ENCODE results near the gene RPL7A. TPM values are rescaled to one million over a fixed set of nuclear protein-coding genes. Genes with fewer than 3 reads are reported as not detected.

RPL7A gene
- total RNA-seq, 2 donors from 2014 or later, result 889 to 895 TPM

DNA sequence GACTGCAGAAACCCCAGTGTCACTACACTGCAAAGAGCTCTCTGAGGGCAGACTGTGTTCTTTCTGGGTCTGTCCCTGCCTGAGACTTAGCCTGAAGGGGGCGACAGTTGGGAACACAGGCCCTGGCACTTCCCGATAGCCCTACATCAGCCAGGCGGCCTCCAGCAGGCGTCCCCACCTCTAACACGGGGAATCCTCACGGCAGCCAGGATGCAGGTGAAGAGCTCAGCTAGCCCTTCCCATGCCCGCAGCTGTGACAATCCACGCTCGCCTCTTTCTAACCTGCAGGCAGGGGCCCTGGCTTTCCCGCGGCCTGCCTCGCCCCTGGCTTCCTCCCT lies 6.0 kb upstream of the RPL7A start:
- Histone ChIP-seq H3K27me3 (replicated peaks; ENCODE audit: insufficient read depth) (no peaks in the 10 kb centered on the region), H3K4me1 (ENCODE audit: control insufficient read depth in 1 of 2, low read depth in 2 of 2) (peaks cover 9 to 13% of the 10 kb centered on the region in 2 donors), H3K36me3 (peaks cover 60% of the 10 kb centered on the region), H3K9me3 (no peaks in the 10 kb centered on the region), H3K4me3 (no peak overlapping the region), H3K27ac (no peak overlapping the region)
- no peak for DNase-seq (ENCODE audit: low spot score)
- no peak for ATAC-seq (ENCODE audit: insufficient number of reproducible peaks, low FRiP score, low read depth)
- TF ChIP-seq CTCF (IDR thresholded peaks at IDR 0.05), result no peak

DNA sequence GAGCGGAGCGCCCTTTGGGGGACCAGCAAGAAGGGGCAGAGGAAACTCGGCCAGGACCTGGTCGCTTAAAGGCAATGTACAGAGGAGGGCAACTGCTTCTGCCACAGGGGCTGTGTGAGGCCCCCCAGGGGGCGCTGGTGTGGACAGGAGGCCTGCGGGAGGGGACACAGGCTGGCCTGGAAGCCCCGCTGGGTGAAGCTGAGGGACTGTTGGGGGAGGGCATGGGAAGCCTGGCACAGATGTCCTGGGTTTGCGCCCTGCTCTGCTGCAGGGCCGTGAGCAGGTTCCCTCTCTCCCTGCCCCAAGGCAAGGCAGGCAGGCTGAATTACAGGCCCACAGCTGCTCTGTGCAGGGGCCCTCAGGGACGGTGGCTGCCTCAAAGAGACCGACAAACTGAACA lies 5.4 kb upstream of the RPL7A start:
- H3K4me1 ChIP-seq (ENCODE audit: control insufficient read depth in 1 of 2, low read depth in 2 of 2), result peaks cover 9 to 15% of the 10 kb centered on the region in 2 donors
- no peak for DNase-seq (ENCODE audit: low spot score)
- peaks cover 60% of the 10 kb centered on the region for H3K36me3 ChIP-seq
- H3K27ac ChIP-seq, result no peak overlapping the region
- no peak overlapping the region for H3K4me3 ChIP-seq
- H3K27me3 ChIP-seq (replicated peaks; ENCODE audit: insufficient read depth), result no peaks in the 10 kb centered on the region
- TF ChIP-seq CTCF (IDR thresholded peaks at IDR 0.05), result no peak
- no peak for ATAC-seq (ENCODE audit: insufficient number of reproducible peaks, low FRiP score, low read depth)
- H3K9me3 ChIP-seq, result no peaks in the 10 kb centered on the region

- H3K36me3 ChIP-seq, result peaks cover 62% of the 10 kb centered on the region
- no peaks in the 10 kb centered on the region for H3K9me3 ChIP-seq
- H3K27me3 ChIP-seq (replicated peaks; ENCODE audit: insufficient read depth), result no peaks in the 10 kb centered on the region
- no peak for TF ChIP-seq CTCF (IDR thresholded peaks at IDR 0.05)
- no peak for ATAC-seq (ENCODE audit: insufficient number of reproducible peaks, low FRiP score, low read depth)
- no peak overlapping the region for H3K4me3 ChIP-seq
- H3K4me1 ChIP-seq (ENCODE audit: control insufficient read depth in 1 of 2, low read depth in 2 of 2), result peaks cover 12 to 22% of the 10 kb centered on the region in 2 donors
- H3K27ac ChIP-seq, result no peak overlapping the region
- DNase-seq (ENCODE audit: low spot score), result no peak
These were observed 3.9 kb upstream of the RPL7A start for GRCh38 chr9:133344071-133344470.

DNA sequence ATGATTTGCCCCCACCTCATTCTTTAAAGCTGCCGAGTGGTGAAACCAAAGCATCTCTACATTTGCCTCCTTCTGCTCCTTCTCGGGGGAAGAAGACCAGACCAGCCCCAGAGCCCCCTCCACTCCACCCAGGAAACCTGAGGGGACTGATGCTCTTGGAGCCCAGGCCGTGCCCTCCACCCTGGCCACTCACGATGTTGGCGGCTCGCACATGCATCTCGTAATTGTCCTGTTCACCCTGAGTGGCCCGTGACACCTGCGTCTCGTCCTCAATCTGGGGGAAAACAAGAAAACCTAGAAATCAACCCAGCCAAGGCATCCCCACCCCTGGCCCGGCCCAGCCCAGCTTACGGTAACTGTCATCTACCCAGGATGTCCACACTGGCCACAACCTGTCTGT lies 3.0 kb upstream of the RPL7A start:
- Histone ChIP-seq H3K36me3 (peaks cover 66% of the 10 kb centered on the region), H3K4me3 (no peak overlapping the region), H3K27me3 (replicated peaks; ENCODE audit: insufficient read depth) (no peaks in the 10 kb centered on the region), H3K9me3 (no peaks in the 10 kb centered on the region), H3K27ac (no peak overlapping the region), H3K4me1 (ENCODE audit: control insufficient read depth in 1 of 2, low read depth in 2 of 2) (peaks cover 15 to 31% of the 10 kb centered on the region in 2 donors)
- DNase-seq (ENCODE audit: low spot score), result no peak
- no peak for TF ChIP-seq CTCF (IDR thresholded peaks at IDR 0.05)
- ATAC-seq (ENCODE audit: insufficient number of reproducible peaks, low FRiP score, low read depth), result no peak

DNA sequence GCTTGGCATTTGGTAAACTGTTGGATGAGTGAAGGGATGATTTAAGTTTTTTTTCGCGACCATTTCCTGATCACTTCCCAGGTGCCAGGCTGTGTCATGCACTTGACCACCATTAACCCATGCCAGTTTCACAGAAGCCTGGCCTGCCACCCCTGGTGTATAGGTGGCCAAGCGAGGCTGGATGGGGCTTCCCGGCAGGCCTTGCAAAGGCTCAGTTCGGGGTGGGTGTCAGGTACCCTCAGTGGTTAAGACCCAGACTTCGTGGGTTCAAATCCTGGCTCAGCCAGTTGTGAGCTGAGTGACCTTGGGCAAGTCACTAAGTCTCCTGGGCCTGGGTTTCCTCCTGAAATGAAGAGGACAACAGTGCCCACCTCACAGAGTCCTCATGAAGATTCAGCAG lies 2.4 kb upstream of the RPL7A start:
- no peaks in the 10 kb centered on the region for H3K9me3 ChIP-seq
- H3K4me1 ChIP-seq (ENCODE audit: control insufficient read depth in 1 of 2, low read depth in 2 of 2), result peaks cover 15 to 32% of the 10 kb centered on the region in 2 donors
- H3K27me3 ChIP-seq (replicated peaks; ENCODE audit: insufficient read depth), result no peaks in the 10 kb centered on the region
- no peak overlapping the region for H3K4me3 ChIP-seq
- TF ChIP-seq CTCF (IDR thresholded peaks at IDR 0.05), result no peak
- no peak overlapping the region for H3K27ac ChIP-seq
- H3K36me3 ChIP-seq, result peaks cover 66% of the 10 kb centered on the region
- no peak for ATAC-seq (ENCODE audit: insufficient number of reproducible peaks, low FRiP score, low read depth)
- no peak for DNase-seq (ENCODE audit: low spot score)

Data from thoracic aorta (tissue), 2 donors.